Measurements from ENCODE around the gene MCM9. TPM values are rescaled to one million over a fixed set of nuclear protein-coding genes. Genes with fewer than 3 reads are reported as not detected.
A peak's percentile ranks its signal among the peaks of the same experiment; 100 is the strongest.

MCM9 gene
- total RNA-seq, 1 donor from 2014 or later: 18.0 TPM

DNA sequence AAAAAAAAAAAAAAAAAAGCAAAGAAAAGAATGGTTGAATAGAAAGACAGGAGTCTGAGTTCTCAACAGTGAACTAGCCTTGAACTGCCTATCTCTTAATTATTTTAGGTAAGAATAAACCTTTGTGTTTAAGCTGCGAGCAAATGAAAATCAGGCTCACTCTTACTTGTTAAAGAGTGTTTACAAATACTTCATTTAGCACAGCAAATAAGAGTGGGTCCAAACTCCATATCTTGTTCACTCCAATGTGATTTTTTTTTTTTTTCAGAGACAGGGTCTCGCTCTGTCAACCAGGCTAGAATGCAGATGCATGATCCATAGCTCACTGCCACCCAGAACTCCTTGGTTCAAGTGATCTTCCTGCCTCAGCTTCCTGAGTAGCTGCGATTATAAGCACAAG is 11.9 kb downstream of the MCM9 start:
- Mint-ChIP-seq H3K9me3 (ENCODE audit: unreplicated experiment) (no peaks in the 10 kb centered on the region), H3K27ac (ENCODE audit: unreplicated experiment) (no peak overlapping the region), H3K4me1 (ENCODE audit: low read depth, unreplicated experiment) (peaks cover 4% of the 10 kb centered on the region), H3K4me3 (ENCODE audit: unreplicated experiment) (no peak overlapping the region), H3K27me3 (ENCODE audit: unreplicated experiment) (peaks cover 2% of the 10 kb centered on the region), H3K36me3 (ENCODE audit: unreplicated experiment) (peaks cover 3% of the 10 kb centered on the region)
- TF ChIP-seq, protein P1, sequence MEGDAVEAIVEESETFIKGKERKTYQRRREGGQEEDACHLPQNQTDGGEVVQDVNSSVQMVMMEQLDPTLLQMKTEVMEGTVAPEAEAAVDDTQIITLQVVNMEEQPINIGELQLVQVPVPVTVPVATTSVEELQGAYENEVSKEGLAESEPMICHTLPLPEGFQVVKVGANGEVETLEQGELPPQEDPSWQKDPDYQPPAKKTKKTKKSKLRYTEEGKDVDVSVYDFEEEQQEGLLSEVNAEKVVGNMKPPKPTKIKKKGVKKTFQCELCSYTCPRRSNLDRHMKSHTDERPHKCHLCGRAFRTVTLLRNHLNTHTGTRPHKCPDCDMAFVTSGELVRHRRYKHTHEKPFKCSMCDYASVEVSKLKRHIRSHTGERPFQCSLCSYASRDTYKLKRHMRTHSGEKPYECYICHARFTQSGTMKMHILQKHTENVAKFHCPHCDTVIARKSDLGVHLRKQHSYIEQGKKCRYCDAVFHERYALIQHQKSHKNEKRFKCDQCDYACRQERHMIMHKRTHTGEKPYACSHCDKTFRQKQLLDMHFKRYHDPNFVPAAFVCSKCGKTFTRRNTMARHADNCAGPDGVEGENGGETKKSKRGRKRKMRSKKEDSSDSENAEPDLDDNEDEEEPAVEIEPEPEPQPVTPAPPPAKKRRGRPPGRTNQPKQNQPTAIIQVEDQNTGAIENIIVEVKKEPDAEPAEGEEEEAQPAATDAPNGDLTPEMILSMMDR (IDR thresholded peaks at IDR 0.05; ENCODE audit: partially characterized antibody, unreplicated experiment): no peak
- DNase-seq: no peak

DNA sequence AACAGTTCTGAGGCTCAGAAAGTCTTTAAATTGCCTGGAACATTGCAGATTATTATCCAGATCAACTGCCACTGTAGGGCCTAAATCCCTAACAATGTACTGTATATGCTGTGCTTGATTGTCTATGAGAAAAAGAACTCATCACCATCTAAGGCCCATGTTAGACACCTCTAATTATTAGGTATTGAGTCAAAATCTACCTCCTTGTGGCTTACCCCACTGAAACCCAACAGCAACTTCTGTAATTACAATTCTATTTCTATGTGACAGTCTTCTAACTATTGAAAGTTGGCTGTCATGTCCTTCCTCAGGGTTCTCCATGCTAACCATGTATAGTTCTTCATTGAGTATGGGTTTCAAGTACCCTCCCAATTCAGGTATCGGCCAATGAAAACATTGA is 13.9 kb downstream of the MCM9 start:
- no peak for DNase-seq
- Mint-ChIP-seq H3K36me3 (ENCODE audit: unreplicated experiment) (peaks cover 3% of the 10 kb centered on the region), H3K4me3 (ENCODE audit: unreplicated experiment) (no peak overlapping the region), H3K4me1 (ENCODE audit: low read depth, unreplicated experiment) (peaks cover 16% of the 10 kb centered on the region), H3K27ac (ENCODE audit: unreplicated experiment) (no peak overlapping the region), H3K9me3 (ENCODE audit: unreplicated experiment) (peaks cover 3% of the 10 kb centered on the region), H3K27me3 (ENCODE audit: unreplicated experiment) (no peaks in the 10 kb centered on the region)
- TF ChIP-seq, protein P1 (IDR thresholded peaks at IDR 0.05; ENCODE audit: partially characterized antibody, unreplicated experiment): no peak

- no peaks in the 10 kb centered on the region for H3K27me3 Mint-ChIP-seq (ENCODE audit: unreplicated experiment)
- no peak for DNase-seq
- peak overlapping the region; percentile 92 for H3K27ac Mint-ChIP-seq (ENCODE audit: unreplicated experiment)
- H3K9me3 Mint-ChIP-seq (ENCODE audit: unreplicated experiment): peaks cover 3% of the 10 kb centered on the region
- no peak overlapping the region for H3K4me3 Mint-ChIP-seq (ENCODE audit: unreplicated experiment)
- TF ChIP-seq, protein P1 (IDR thresholded peaks at IDR 0.05; ENCODE audit: partially characterized antibody, unreplicated experiment): no peak
- H3K4me1 Mint-ChIP-seq (ENCODE audit: low read depth, unreplicated experiment): peaks cover 34% of the 10 kb centered on the region
- peaks cover 3% of the 10 kb centered on the region for H3K36me3 Mint-ChIP-seq (ENCODE audit: unreplicated experiment)
These were observed 16.6 kb downstream of the MCM9 start for GRCh38 chr6:118918329-118918725.

DNA sequence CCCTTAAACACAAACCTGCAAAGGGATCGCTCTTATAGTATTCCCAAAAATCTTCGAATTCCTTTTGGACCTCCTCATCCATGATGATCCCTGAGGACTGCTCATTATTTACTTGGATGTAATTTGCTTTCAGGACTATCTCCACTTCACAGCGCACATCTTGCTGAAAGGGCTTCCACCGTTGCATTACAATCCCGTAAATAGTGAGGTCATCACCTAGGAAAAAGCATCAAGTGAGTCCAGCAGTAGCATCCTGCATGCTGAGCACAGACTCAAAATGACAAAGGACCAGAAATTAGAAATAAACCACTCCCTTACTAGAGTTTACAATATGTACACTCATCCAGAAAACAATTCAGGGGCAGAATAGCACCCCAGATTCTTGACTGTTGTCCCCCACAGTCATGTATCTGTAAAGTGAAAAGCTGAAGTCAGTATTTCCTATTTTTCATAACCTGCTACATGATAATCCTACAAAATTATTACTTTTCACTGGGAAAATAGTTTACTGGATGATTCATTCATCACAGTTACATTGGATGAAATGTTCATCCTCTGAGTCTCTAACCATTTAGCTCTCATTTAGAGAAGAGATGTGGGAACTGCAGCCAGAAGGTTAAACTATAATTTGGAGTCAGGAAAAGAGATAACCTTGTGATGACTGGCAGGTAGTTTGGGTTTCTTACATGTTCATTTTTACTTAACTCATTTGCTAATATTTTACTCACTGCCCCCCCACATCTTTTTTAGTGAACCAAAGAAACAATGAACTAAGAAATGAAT is 17.2 kb downstream of the MCM9 start:
- peak overlapping the region; percentile 27 for H3K4me3 Mint-ChIP-seq (ENCODE audit: unreplicated experiment)
- DNase-seq: no peak
- TF ChIP-seq, protein P1 (IDR thresholded peaks at IDR 0.05; ENCODE audit: partially characterized antibody, unreplicated experiment): no peak
- peak overlapping the region; percentile 92 for H3K27ac Mint-ChIP-seq (ENCODE audit: unreplicated experiment)
- H3K27me3 Mint-ChIP-seq (ENCODE audit: unreplicated experiment): peaks cover under 1% of the 10 kb centered on the region
- peaks cover 40% of the 10 kb centered on the region for H3K4me1 Mint-ChIP-seq (ENCODE audit: low read depth, unreplicated experiment)
- peaks cover 4% of the 10 kb centered on the region for H3K36me3 Mint-ChIP-seq (ENCODE audit: unreplicated experiment)
- peaks cover 4% of the 10 kb centered on the region for H3K9me3 Mint-ChIP-seq (ENCODE audit: unreplicated experiment)

DNA sequence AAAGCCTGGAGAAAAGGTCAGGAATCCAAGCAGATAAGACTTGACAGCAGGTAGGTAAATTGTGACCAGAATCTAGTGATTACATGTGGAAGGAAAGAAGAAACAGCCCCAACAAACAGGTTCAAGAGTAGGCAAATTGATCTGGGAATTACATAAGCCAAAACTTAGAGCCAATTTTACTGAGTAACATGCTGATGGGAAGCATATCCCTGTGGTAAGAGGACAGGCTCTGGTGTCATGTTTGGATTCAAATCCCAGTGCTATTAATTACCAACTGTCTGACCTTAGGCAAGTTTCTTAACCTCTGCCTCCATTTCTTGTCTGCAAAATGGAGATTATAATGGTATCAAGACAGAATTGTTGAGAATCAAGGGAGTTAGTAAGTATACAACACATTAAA is 20.4 kb downstream of the MCM9 start:
- TF ChIP-seq, protein P1 (IDR thresholded peaks at IDR 0.05; ENCODE audit: partially characterized antibody, unreplicated experiment): no peak
- Mint-ChIP-seq H3K27ac (ENCODE audit: unreplicated experiment) (peak overlapping the region; percentile 97), H3K36me3 (ENCODE audit: unreplicated experiment) (peaks cover 3% of the 10 kb centered on the region), H3K4me1 (ENCODE audit: low read depth, unreplicated experiment) (peaks cover 48% of the 10 kb centered on the region), H3K9me3 (ENCODE audit: unreplicated experiment) (peaks cover 7% of the 10 kb centered on the region), H3K4me3 (ENCODE audit: unreplicated experiment) (no peak overlapping the region), H3K27me3 (ENCODE audit: unreplicated experiment) (peaks cover 3% of the 10 kb centered on the region)
- DNase-seq: no peak
